Measurements from ENCODE around the gene TATDN2.
A peak's percentile ranks its signal among the peaks of the same experiment; 100 is the strongest.

TATDN2 gene

GRCh38 chr3:10321630-10322351 is 73.5 kb downstream of the TATDN2 start:
- Mint-ChIP-seq H3K36me3 (ENCODE audit: low read depth) (peaks cover 8% of the 10 kb centered on the region), H3K4me1 (ENCODE audit: low read depth) (peaks cover 25% of the 10 kb centered on the region), H3K27me3 (no peaks in the 10 kb centered on the region), H3K9me3 (no peaks in the 10 kb centered on the region), H3K27ac (peak overlapping the region; percentile 72), H3K4me3 (peak overlapping the region; percentile 63)

GRCh38 chr3:10322352-10322710 is 74.1 kb downstream of the TATDN2 start:
- Mint-ChIP-seq H3K36me3 (ENCODE audit: low read depth) (peaks cover 8% of the 10 kb centered on the region), H3K4me3 (no peak overlapping the region), H3K9me3 (no peaks in the 10 kb centered on the region), H3K4me1 (ENCODE audit: low read depth) (peaks cover 25% of the 10 kb centered on the region), H3K27ac (no peak overlapping the region), H3K27me3 (no peaks in the 10 kb centered on the region)

GRCh38 chr3:10327592-10327991 is 79.3 kb downstream of the TATDN2 start:
- Mint-ChIP-seq H3K27me3 (peaks cover 11% of the 10 kb centered on the region), H3K4me3 (no peak overlapping the region), H3K9me3 (no peaks in the 10 kb centered on the region), H3K36me3 (ENCODE audit: low read depth) (no peaks in the 10 kb centered on the region), H3K4me1 (ENCODE audit: low read depth) (peaks cover 6% of the 10 kb centered on the region), H3K27ac (no peak overlapping the region)

- Mint-ChIP-seq H3K27me3 (peaks cover 11% of the 10 kb centered on the region), H3K4me1 (ENCODE audit: low read depth) (peaks cover 14% of the 10 kb centered on the region), H3K36me3 (ENCODE audit: low read depth) (no peaks in the 10 kb centered on the region), H3K4me3 (no peak overlapping the region), H3K9me3 (no peaks in the 10 kb centered on the region), H3K27ac (no peak overlapping the region)
Observed at GRCh38 chr3:10328460-10329071, 80.3 kb downstream of the TATDN2 start.

GRCh38 chr3:10329495-10330015 is 81.3 kb downstream of the TATDN2 start:
- H3K4me3 Mint-ChIP-seq: no peak overlapping the region
- H3K9me3 Mint-ChIP-seq: no peaks in the 10 kb centered on the region
- no peak overlapping the region for H3K27ac Mint-ChIP-seq
- H3K27me3 Mint-ChIP-seq: peaks cover 11% of the 10 kb centered on the region
- H3K36me3 Mint-ChIP-seq (ENCODE audit: low read depth): no peaks in the 10 kb centered on the region
- peaks cover 16% of the 10 kb centered on the region for H3K4me1 Mint-ChIP-seq (ENCODE audit: low read depth)

GRCh38 chr3:10330319-10330718 is 82.1 kb downstream of the TATDN2 start:
- Mint-ChIP-seq H3K9me3 (no peaks in the 10 kb centered on the region), H3K36me3 (ENCODE audit: low read depth) (no peaks in the 10 kb centered on the region), H3K27ac (no peak overlapping the region), H3K27me3 (peaks cover 11% of the 10 kb centered on the region), H3K4me1 (ENCODE audit: low read depth) (peaks cover 16% of the 10 kb centered on the region), H3K4me3 (no peak overlapping the region)

Measured in stimulated activated naive CD8-positive, alpha-beta T cell treated with anti-CD3 and anti-CD28 coated beads, Interleukin-15, Interleukin-2, amounts not matched to agents 100 ng/mL and 50 ng/mL, for 24 hours (primary cell).